ENCODE data around the gene CCDC85B. TPM values are rescaled to one million over a fixed set of nuclear protein-coding genes. Genes with fewer than 3 reads are reported as not detected.
"Not testable (repeated sequence)": the region's sequence is repeated elsewhere in the genome, so short reads cannot be mapped to it uniquely, and the experiment has no call there.

Gene CCDC85B
- total RNA-seq, 1 donor from 2014 or later = 29.3 TPM

GRCh38 chr11:65886826-65887722, 3.4 kb upstream of the CCDC85B start:
- H3K27me3 Mint-ChIP-seq (ENCODE audit: low read depth) = peaks cover 11% of the 10 kb centered on the region
- peaks cover 46% of the 10 kb centered on the region for H3K4me1 Mint-ChIP-seq
- H3K27ac Mint-ChIP-seq (ENCODE audit: unreplicated experiment) = peak overlapping the region; percentile 96
- TF ChIP-seq CTCF (conservative IDR thresholded peaks at IDR 0.05) = no peak
- H3K36me3 Mint-ChIP-seq (ENCODE audit: low read depth) = peaks cover 4% of the 10 kb centered on the region
- H3K4me3 Mint-ChIP-seq = peak overlapping the region; percentile 96
- DNase-seq (ENCODE audit: low read depth, low spot score) = no peak
- H3K9me3 Mint-ChIP-seq = no peaks in the 10 kb centered on the region

GRCh38 chr11:65887723-65888162, 2.7 kb upstream of the CCDC85B start:
- Mint-ChIP-seq H3K36me3 (ENCODE audit: low read depth) (peaks cover 4% of the 10 kb centered on the region), H3K4me1 (peaks cover 52% of the 10 kb centered on the region), H3K27me3 (ENCODE audit: low read depth) (peaks cover 11% of the 10 kb centered on the region), H3K27ac (ENCODE audit: unreplicated experiment) (peak overlapping the region; percentile 96), H3K4me3 (peak overlapping the region; percentile 96), H3K9me3 (no peaks in the 10 kb centered on the region)
- DNase-seq (ENCODE audit: low read depth, low spot score) = no peak
- no peak for TF ChIP-seq CTCF (conservative IDR thresholded peaks at IDR 0.05)

GRCh38 chr11:65888163-65888814, 2.2 kb upstream of the CCDC85B start, which contains the start of gene FIBP:
FIBP (minus strand) TSS chr11:65888471; CDS start chr11:65888418, 53 bp downstream.
- Mint-ChIP-seq H3K36me3 (ENCODE audit: low read depth) (peaks cover 4% of the 10 kb centered on the region), H3K4me1 (peaks cover 56% of the 10 kb centered on the region), H3K9me3 (no peaks in the 10 kb centered on the region), H3K27me3 (ENCODE audit: low read depth) (peaks cover 11% of the 10 kb centered on the region), H3K27ac (ENCODE audit: unreplicated experiment) (peak within 1 kb of the TSS; percentile 96), H3K4me3 (peak within 1 kb of the TSS; percentile 96)
- peak; percentile 98 for DNase-seq (ENCODE audit: low read depth, low spot score)
- TF ChIP-seq CTCF (conservative IDR thresholded peaks at IDR 0.05) = peak; percentile 79

- DNase-seq (ENCODE audit: low read depth, low spot score) = no peak
- peak overlapping the region; percentile 83 for H3K4me3 Mint-ChIP-seq
- peaks cover 52% of the 10 kb centered on the region for H3K4me1 Mint-ChIP-seq
- TF ChIP-seq CTCF (conservative IDR thresholded peaks at IDR 0.05) = no peak
- H3K36me3 Mint-ChIP-seq (ENCODE audit: low read depth) = no peaks in the 10 kb centered on the region
- H3K9me3 Mint-ChIP-seq = no peaks in the 10 kb centered on the region
- peaks cover 23% of the 10 kb centered on the region for H3K27me3 Mint-ChIP-seq (ENCODE audit: low read depth)
- no peak overlapping the region for H3K27ac Mint-ChIP-seq (ENCODE audit: unreplicated experiment)
Measured at GRCh38 chr11:65891219-65892136, 1.0 kb downstream of the CCDC85B start.

GRCh38 chr11:65892137-65892540, 1.7 kb downstream of the CCDC85B start:
- not testable (repeated sequence) for H3K9me3 Mint-ChIP-seq; H3K36me3 Mint-ChIP-seq (ENCODE audit: low read depth); H3K27ac Mint-ChIP-seq (ENCODE audit: unreplicated experiment); DNase-seq (ENCODE audit: low read depth, low spot score)
- Mint-ChIP-seq H3K4me1 (peaks cover 46% of the 10 kb centered on the region), H3K4me3 (peak overlapping the region; percentile 83), H3K27me3 (ENCODE audit: low read depth) (peaks cover 27% of the 10 kb centered on the region)

All from neural crest cell (in vitro differentiated cells).